ENCODE measurements around the gene RASGEF1B. TPM values are rescaled to one million over a fixed set of nuclear protein-coding genes. Genes with fewer than 3 reads are reported as not detected.

Gene RASGEF1B
- total RNA-seq, 4 donors from 2014 or later: 9.1 to 18.9 (median 13.9) TPM

GRCh38 chr4:81404741-81405140 is 67.0 kb downstream of the RASGEF1B start:
- 83 to 88% methylated on average over 6 of the region's 6 CpGs for WGBS, 2 donors
- H3K27me3 ChIP-seq: peaks cover 0 to 12% (median 0%) of the 10 kb centered on the region in 4 donors
- H3K9me3 ChIP-seq: no peaks in the 10 kb centered on the region
- H3K27ac ChIP-seq: no peak overlapping the region
- H3K4me3 ChIP-seq: no peak overlapping the region
- no peaks in the 10 kb centered on the region for H3K36me3 ChIP-seq
- TF ChIP-seq, protein P1, sequence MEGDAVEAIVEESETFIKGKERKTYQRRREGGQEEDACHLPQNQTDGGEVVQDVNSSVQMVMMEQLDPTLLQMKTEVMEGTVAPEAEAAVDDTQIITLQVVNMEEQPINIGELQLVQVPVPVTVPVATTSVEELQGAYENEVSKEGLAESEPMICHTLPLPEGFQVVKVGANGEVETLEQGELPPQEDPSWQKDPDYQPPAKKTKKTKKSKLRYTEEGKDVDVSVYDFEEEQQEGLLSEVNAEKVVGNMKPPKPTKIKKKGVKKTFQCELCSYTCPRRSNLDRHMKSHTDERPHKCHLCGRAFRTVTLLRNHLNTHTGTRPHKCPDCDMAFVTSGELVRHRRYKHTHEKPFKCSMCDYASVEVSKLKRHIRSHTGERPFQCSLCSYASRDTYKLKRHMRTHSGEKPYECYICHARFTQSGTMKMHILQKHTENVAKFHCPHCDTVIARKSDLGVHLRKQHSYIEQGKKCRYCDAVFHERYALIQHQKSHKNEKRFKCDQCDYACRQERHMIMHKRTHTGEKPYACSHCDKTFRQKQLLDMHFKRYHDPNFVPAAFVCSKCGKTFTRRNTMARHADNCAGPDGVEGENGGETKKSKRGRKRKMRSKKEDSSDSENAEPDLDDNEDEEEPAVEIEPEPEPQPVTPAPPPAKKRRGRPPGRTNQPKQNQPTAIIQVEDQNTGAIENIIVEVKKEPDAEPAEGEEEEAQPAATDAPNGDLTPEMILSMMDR (IDR thresholded peaks at IDR 0.05): no peak
- TF ChIP-seq POLR2A (IDR thresholded peaks at IDR 0.05): no peak
- DNase-seq: no peak
- H3K4me1 ChIP-seq: peaks cover 0 to 13% (median 0%) of the 10 kb centered on the region in 3 donors
- intact Hi-C loops (cut with DNase I): loop anchor here (5.0 to 10.0 kb wide), 2 partner anchors 798 to 870 kb away; no protein-coding TSS in a partner anchor

- H3K27ac ChIP-seq: no peak overlapping the region
- WGBS, 2 donors: 75 to 80% methylated on average over 2 of the region's 2 CpGs
- DNase-seq: no peak
- intact Hi-C loops (cut with DNase I): loop anchor here (5.0 to 10.0 kb wide), 2 partner anchors 798 to 871 kb away; no protein-coding TSS in a partner anchor
- no peak overlapping the region for H3K4me3 ChIP-seq
- TF ChIP-seq POLR2A (IDR thresholded peaks at IDR 0.05): no peak
- TF ChIP-seq, protein P1 (IDR thresholded peaks at IDR 0.05): no peak
- no peaks in the 10 kb centered on the region for H3K36me3 ChIP-seq
- H3K27me3 ChIP-seq: peaks cover 0 to 12% (median 0%) of the 10 kb centered on the region in 4 donors
- no peaks in the 10 kb centered on the region for H3K9me3 ChIP-seq
- peaks cover 0 to 13% (median 0%) of the 10 kb centered on the region in 3 donors for H3K4me1 ChIP-seq
Observed at GRCh38 chr4:81404294-81404693, 67.4 kb downstream of the RASGEF1B start.

DNA sequence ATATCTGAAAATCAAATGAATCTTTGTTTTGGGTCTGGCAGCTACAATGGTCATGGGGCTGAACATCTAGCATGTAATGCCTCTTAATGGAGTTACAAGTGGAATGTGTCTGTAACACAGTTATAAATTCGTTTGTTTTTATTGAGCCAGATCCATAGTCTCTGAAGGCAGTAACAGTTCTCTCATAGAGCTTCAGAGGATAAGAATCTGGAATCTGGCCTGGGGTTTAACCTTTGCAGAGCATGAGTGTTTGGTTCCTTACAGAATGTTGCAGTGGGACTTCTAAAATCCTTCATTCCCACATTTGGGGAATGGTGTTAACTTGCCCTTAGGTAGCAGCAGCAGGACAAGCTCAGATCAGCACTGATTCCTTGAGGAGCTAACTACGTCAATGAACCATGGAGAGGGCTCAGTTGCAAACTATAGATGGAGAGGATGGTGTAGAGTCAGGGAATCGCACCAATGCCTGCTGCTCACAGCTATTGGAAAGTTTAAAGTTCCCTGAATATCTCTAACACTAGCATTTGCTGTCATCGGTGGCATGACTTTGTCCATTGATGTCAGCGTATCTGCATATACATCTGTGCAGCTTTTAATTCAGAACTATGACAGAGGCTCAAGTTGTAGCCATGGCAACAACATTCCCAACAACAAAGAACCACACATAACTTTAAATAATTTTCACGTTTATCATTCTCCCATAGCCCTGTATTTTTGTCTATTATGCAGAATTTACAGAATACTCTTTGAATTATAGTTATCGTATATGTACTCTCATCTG is 72.2 kb downstream of the RASGEF1B start:
- Histone ChIP-seq H3K4me1 (peaks cover 0 to 7% (median 0%) of the 10 kb centered on the region in 3 donors), H3K4me3 (no peak overlapping the region), H3K27me3 (peaks cover 0 to 2% (median 0%) of the 10 kb centered on the region in 4 donors), H3K9me3 (no peaks in the 10 kb centered on the region), H3K27ac (no peak overlapping the region), H3K36me3 (no peaks in the 10 kb centered on the region)
- WGBS, 2 donors: 58 to 64% methylated on average over 7 of the region's 7 CpGs
- intact Hi-C loops (cut with DNase I): loop anchor here (5.0 to 10.0 kb wide), 3 partner anchors 453 to 875 kb away; no protein-coding TSS in a partner anchor
- no peak for DNase-seq
- TF ChIP-seq, protein P1 (IDR thresholded peaks at IDR 0.05): no peak
- no peak for TF ChIP-seq POLR2A (IDR thresholded peaks at IDR 0.05)

DNA sequence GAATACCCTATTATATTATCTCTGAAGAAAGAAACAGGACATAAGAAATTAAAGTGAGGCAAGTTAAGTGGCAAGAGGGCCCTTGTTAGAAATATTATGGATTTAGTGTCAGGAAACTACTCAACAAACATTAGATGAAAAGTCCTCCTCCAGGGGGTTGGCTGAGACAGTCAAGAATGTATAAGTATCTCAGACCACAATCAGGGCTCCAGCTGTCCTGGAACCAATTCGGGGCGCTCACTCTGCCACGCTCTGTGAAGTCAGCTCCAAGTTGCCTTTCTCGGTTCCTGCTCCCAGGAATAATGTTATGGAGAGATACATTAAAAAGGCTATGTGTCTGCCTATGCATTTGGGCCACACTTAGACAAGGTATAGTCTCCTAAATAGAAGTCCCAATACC is 73.3 kb downstream of the RASGEF1B start:
- no peaks in the 10 kb centered on the region for H3K9me3 ChIP-seq

More for the DNA sequence above, 73.3 kb downstream of the RASGEF1B start:
- intact Hi-C loops (cut with DNase I): loop anchor here (5.0 kb wide), 1 partner anchor 454 kb away; no protein-coding TSS in a partner anchor
- Histone ChIP-seq H3K27ac (no peak overlapping the region), H3K4me1 (peaks cover 0 to 7% (median 0%) of the 10 kb centered on the region in 3 donors), H3K4me3 (no peak overlapping the region), H3K36me3 (no peaks in the 10 kb centered on the region), H3K27me3 (no peaks in the 10 kb centered on the region)
- 87 to 93% methylated on average over 4 of the region's 4 CpGs for WGBS, 2 donors
- TF ChIP-seq POLR2A (IDR thresholded peaks at IDR 0.05): no peak
- TF ChIP-seq, protein P1 (IDR thresholded peaks at IDR 0.05): no peak
- DNase-seq: no peak

Data from esophagus squamous epithelium (tissue), 5 donors.